ENCODE results near the gene TARS3.

TARS3 gene

DNA sequence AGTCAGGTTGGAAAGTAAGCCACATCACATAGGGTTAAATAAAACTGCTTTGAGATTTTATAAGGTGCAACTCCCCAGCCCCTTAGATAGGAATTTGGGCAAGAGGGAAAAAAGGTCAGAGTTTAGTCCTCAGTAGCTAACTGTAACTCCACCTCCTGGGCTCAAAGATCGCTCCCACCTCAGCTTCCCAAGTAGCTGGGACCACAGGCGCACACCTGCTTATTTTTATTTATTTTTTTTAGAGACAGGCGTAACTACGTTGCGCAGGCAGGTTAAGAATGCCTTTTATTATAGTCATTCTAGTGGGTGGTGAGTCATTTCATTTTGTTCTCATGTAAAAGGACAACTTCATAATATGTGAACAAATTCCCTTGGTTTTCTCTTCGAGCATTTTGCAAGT, 86.8 kb downstream of the TARS3 start:
- Histone ChIP-seq H3K79me2 (ENCODE audit: insufficient read depth, low read length) (no peaks in the 10 kb centered on the region), H3K9me3 (ENCODE audit: insufficient read depth, low read depth, low read length) (no peaks in the 10 kb centered on the region), H3K4me2 (ENCODE audit: low read depth, low read length, poor library complexity, severe bottlenecking) (no peak overlapping the region), H3F3A (ENCODE audit: low read depth) (no peaks in the 10 kb centered on the region; the same call in 1 of the 2 replicates), H3K27me3 (ENCODE audit: insufficient read depth, low read length, poor library complexity, severe bottlenecking) (no peaks in the 10 kb centered on the region), H3K4me3 (ENCODE audit: low read length, poor library complexity, severe bottlenecking) (no peak overlapping the region), H2AFZ (ENCODE audit: low read length) (no peak overlapping the region), H3K9me2 (replicated peaks; ENCODE audit: low read depth, low read length) (no peaks in the 10 kb centered on the region), H3K4me1 (ENCODE audit: insufficient read depth, low read length, poor library complexity, severe bottlenecking) (peaks cover 18% of the 10 kb centered on the region), H4K20me1 (ENCODE audit: insufficient read depth, low read length, poor library complexity, severe bottlenecking) (peaks cover 17% of the 10 kb centered on the region), H3K9ac (ENCODE audit: low read depth, low read length, poor library complexity, severe bottlenecking) (no peak overlapping the region), H3K36me3 (ENCODE audit: insufficient read depth, low read length) (peaks cover 8% of the 10 kb centered on the region; the same call in 1 of the 2 replicates)
- no peak for TF ChIP-seq EZH2phosphoT487 (IDR thresholded peaks at IDR 0.05; ENCODE audit: borderline replicate concordance)
- TF ChIP-seq, protein P1, sequence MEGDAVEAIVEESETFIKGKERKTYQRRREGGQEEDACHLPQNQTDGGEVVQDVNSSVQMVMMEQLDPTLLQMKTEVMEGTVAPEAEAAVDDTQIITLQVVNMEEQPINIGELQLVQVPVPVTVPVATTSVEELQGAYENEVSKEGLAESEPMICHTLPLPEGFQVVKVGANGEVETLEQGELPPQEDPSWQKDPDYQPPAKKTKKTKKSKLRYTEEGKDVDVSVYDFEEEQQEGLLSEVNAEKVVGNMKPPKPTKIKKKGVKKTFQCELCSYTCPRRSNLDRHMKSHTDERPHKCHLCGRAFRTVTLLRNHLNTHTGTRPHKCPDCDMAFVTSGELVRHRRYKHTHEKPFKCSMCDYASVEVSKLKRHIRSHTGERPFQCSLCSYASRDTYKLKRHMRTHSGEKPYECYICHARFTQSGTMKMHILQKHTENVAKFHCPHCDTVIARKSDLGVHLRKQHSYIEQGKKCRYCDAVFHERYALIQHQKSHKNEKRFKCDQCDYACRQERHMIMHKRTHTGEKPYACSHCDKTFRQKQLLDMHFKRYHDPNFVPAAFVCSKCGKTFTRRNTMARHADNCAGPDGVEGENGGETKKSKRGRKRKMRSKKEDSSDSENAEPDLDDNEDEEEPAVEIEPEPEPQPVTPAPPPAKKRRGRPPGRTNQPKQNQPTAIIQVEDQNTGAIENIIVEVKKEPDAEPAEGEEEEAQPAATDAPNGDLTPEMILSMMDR (conservative IDR thresholded peaks at IDR 0.05; ENCODE audit: low read length) = no peak

GRCh38 chr15:101637038-101637437, 87.2 kb downstream of the TARS3 start:
- H3K9me3 ChIP-seq (ENCODE audit: insufficient read depth, low read depth, low read length) = no peaks in the 10 kb centered on the region
- no peak overlapping the region for H2AFZ ChIP-seq (ENCODE audit: low read length)
- H3K79me2 ChIP-seq (ENCODE audit: insufficient read depth, low read length) = no peaks in the 10 kb centered on the region
- H3K4me1 ChIP-seq (ENCODE audit: insufficient read depth, low read length, poor library complexity, severe bottlenecking) = peaks cover 13% of the 10 kb centered on the region
- no peaks in the 10 kb centered on the region; the same call in 1 of the 2 replicates for H3F3A ChIP-seq (ENCODE audit: low read depth)
- TF ChIP-seq, protein P1 (conservative IDR thresholded peaks at IDR 0.05; ENCODE audit: low read length) = no peak
- no peak for TF ChIP-seq EZH2phosphoT487 (IDR thresholded peaks at IDR 0.05; ENCODE audit: borderline replicate concordance)
- no peaks in the 10 kb centered on the region for H3K27me3 ChIP-seq (ENCODE audit: insufficient read depth, low read length, poor library complexity, severe bottlenecking)
- H3K9me2 ChIP-seq (replicated peaks; ENCODE audit: low read depth, low read length) = no peaks in the 10 kb centered on the region
- H3K9ac ChIP-seq (ENCODE audit: low read depth, low read length, poor library complexity, severe bottlenecking) = no peak overlapping the region
- H3K36me3 ChIP-seq (ENCODE audit: insufficient read depth, low read length) = peaks cover 8% of the 10 kb centered on the region; the same call in 1 of the 2 replicates
- H3K4me3 ChIP-seq (ENCODE audit: low read length, poor library complexity, severe bottlenecking) = no peak overlapping the region
- H3K4me2 ChIP-seq (ENCODE audit: low read depth, low read length, poor library complexity, severe bottlenecking) = no peak overlapping the region
- peaks cover 13% of the 10 kb centered on the region for H4K20me1 ChIP-seq (ENCODE audit: insufficient read depth, low read length, poor library complexity, severe bottlenecking)

GRCh38 chr15:101635944-101636727, 88.1 kb downstream of the TARS3 start:
- H3K36me3 ChIP-seq (ENCODE audit: insufficient read depth, low read length) = peaks cover 8% of the 10 kb centered on the region; the same call in 1 of the 2 replicates
- H3K27me3 ChIP-seq (ENCODE audit: insufficient read depth, low read length, poor library complexity, severe bottlenecking) = no peaks in the 10 kb centered on the region
- H4K20me1 ChIP-seq (ENCODE audit: insufficient read depth, low read length, poor library complexity, severe bottlenecking) = peaks cover 6% of the 10 kb centered on the region
- no peak overlapping the region for H3K9ac ChIP-seq (ENCODE audit: low read depth, low read length, poor library complexity, severe bottlenecking)
- no peak overlapping the region for H3K4me3 ChIP-seq (ENCODE audit: low read length, poor library complexity, severe bottlenecking)
- peaks cover 4% of the 10 kb centered on the region for H3K4me1 ChIP-seq (ENCODE audit: insufficient read depth, low read length, poor library complexity, severe bottlenecking)
- no peaks in the 10 kb centered on the region for H3F3A ChIP-seq (ENCODE audit: low read depth)
- H3K4me2 ChIP-seq (ENCODE audit: low read depth, low read length, poor library complexity, severe bottlenecking) = no peak overlapping the region
- no peaks in the 10 kb centered on the region for H3K79me2 ChIP-seq (ENCODE audit: insufficient read depth, low read length)
- no peaks in the 10 kb centered on the region for H3K9me3 ChIP-seq (ENCODE audit: insufficient read depth, low read depth, low read length)
- TF ChIP-seq EZH2phosphoT487 (IDR thresholded peaks at IDR 0.05; ENCODE audit: borderline replicate concordance) = no peak
- TF ChIP-seq, protein P1 (conservative IDR thresholded peaks at IDR 0.05; ENCODE audit: low read length) = no peak
- no peaks in the 10 kb centered on the region for H3K9me2 ChIP-seq (replicated peaks; ENCODE audit: low read depth, low read length)
- H2AFZ ChIP-seq (ENCODE audit: low read length) = no peak overlapping the region
